ENCODE results near the gene APLP1.

Gene APLP1

GRCh38 chr19:35896643-35897040 lies 28.3 kb downstream of the APLP1 start:
- H3K9me3 ChIP-seq = no peaks in the 10 kb centered on the region
- TF ChIP-seq, protein P1, sequence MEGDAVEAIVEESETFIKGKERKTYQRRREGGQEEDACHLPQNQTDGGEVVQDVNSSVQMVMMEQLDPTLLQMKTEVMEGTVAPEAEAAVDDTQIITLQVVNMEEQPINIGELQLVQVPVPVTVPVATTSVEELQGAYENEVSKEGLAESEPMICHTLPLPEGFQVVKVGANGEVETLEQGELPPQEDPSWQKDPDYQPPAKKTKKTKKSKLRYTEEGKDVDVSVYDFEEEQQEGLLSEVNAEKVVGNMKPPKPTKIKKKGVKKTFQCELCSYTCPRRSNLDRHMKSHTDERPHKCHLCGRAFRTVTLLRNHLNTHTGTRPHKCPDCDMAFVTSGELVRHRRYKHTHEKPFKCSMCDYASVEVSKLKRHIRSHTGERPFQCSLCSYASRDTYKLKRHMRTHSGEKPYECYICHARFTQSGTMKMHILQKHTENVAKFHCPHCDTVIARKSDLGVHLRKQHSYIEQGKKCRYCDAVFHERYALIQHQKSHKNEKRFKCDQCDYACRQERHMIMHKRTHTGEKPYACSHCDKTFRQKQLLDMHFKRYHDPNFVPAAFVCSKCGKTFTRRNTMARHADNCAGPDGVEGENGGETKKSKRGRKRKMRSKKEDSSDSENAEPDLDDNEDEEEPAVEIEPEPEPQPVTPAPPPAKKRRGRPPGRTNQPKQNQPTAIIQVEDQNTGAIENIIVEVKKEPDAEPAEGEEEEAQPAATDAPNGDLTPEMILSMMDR (IDR thresholded peaks at IDR 0.05) = no peak
- no peaks in the 10 kb centered on the region for H3K27me3 ChIP-seq
- peaks cover 64% of the 10 kb centered on the region for H3K36me3 ChIP-seq
- peaks cover 39 to 40% of the 10 kb centered on the region in 2 experiments for H3K4me1 ChIP-seq (ENCODE audit: control insufficient read depth in 1 of 2, insufficient read depth in 1 of 2, low read depth in 1 of 2, low read length in 1 of 2)
- H3K4me3 ChIP-seq (ENCODE audit: low read depth in 1 of 2, low read length in 1 of 2) = no peak overlapping the region
- H3K27ac ChIP-seq = peak overlapping the region; percentile 100

- TF ChIP-seq, protein P1 (IDR thresholded peaks at IDR 0.05) = no peak
- Histone ChIP-seq H3K36me3 (peaks cover 51% of the 10 kb centered on the region), H3K9me3 (no peaks in the 10 kb centered on the region), H3K27ac (peak overlapping the region; percentile 100), H3K4me3 (ENCODE audit: low read depth in 1 of 2, low read length in 1 of 2) (peak overlapping the region; percentile 87 to 93), H3K4me1 (ENCODE audit: control insufficient read depth in 1 of 2, insufficient read depth in 1 of 2, low read depth in 1 of 2, low read length in 1 of 2) (peaks cover 51 to 52% of the 10 kb centered on the region in 2 experiments), H3K27me3 (no peaks in the 10 kb centered on the region)
Observed at GRCh38 chr19:35897706-35898451, 29.5 kb downstream of the APLP1 start.

DNA sequence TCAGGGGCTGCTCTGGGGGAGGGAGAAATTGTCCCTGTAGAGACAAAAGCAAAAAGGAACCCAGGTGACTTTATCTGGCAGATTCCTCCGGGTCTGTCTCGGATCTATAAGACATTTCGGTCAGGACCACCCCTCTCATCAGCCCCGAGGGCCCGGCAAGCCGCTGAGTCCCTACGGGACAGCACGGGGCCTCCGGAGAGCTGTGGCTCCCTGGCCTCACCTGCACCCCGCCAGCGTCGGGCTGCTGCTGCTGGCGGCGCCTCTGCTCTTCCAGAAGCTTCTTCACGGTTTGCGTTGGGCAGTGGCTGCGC lies 30.1 kb downstream of the APLP1 start:
- TF ChIP-seq, protein P1 (IDR thresholded peaks at IDR 0.05) = no peak
- peaks cover 57 to 58% of the 10 kb centered on the region in 2 experiments for H3K4me1 ChIP-seq (ENCODE audit: control insufficient read depth in 1 of 2, insufficient read depth in 1 of 2, low read depth in 1 of 2, low read length in 1 of 2)

GRCh38 chr19:35899547-35900214 lies 31.3 kb downstream of the APLP1 start:
- Histone ChIP-seq H3K9me3 (no peaks in the 10 kb centered on the region), H3K27me3 (no peaks in the 10 kb centered on the region), H3K36me3 (peaks cover 44% of the 10 kb centered on the region), H3K4me3 (ENCODE audit: low read depth in 1 of 2, low read length in 1 of 2) (peak overlapping the region; percentile 87 to 93), H3K27ac (peak overlapping the region; percentile 100), H3K4me1 (ENCODE audit: control insufficient read depth in 1 of 2, insufficient read depth in 1 of 2, low read depth in 1 of 2, low read length in 1 of 2) (peaks cover 69 to 70% of the 10 kb centered on the region in 2 experiments)
- TF ChIP-seq, protein P1 (IDR thresholded peaks at IDR 0.05) = peak; percentile 27

More for the DNA sequence above, 30.1 kb downstream of the APLP1 start:
- Histone ChIP-seq H3K27me3 (no peaks in the 10 kb centered on the region), H3K9me3 (no peaks in the 10 kb centered on the region), H3K4me3 (ENCODE audit: low read depth in 1 of 2, low read length in 1 of 2) (peak overlapping the region; percentile 87 to 93), H3K36me3 (peaks cover 46% of the 10 kb centered on the region), H3K27ac (peak overlapping the region; percentile 100)

GRCh38 chr19:35901055-35901644 lies 32.8 kb downstream of the APLP1 start:
- Histone ChIP-seq H3K27me3 (no peaks in the 10 kb centered on the region), H3K27ac (peak overlapping the region; percentile 100), H3K4me3 (ENCODE audit: low read depth in 1 of 2, low read length in 1 of 2) (peak overlapping the region; percentile 87 to 93), H3K4me1 (ENCODE audit: control insufficient read depth in 1 of 2, insufficient read depth in 1 of 2, low read depth in 1 of 2, low read length in 1 of 2) (peaks cover 79 to 80% of the 10 kb centered on the region in 2 experiments), H3K36me3 (peaks cover 41% of the 10 kb centered on the region), H3K9me3 (no peaks in the 10 kb centered on the region)
- TF ChIP-seq, protein P1 (IDR thresholded peaks at IDR 0.05) = no peak
